HT1080 (cell line): Measurements from ENCODE around the gene DNAJB4. TPM values are rescaled to one million over a fixed set of nuclear protein-coding genes. Genes with fewer than 3 reads are reported as not detected.

Source experiments
- DNase-seq: peaks from one replicate; pipeline ENCODE4 v3.0.0-alpha.2; 2015; ENCODE audit warnings: low read depth
- total RNA-seq: library from RNA; depleted of rRNA; stranded (reverse); fragments of >200 nt; shearing (Covaris generic); gene quantifications from 2 replicates; pipeline ENCODE4 v1.2.3, GENCODE V29; 2014

Gene DNAJB4
- total RNA-seq, 1 experiment from 2014 or later: 11.2 TPM

DNA sequence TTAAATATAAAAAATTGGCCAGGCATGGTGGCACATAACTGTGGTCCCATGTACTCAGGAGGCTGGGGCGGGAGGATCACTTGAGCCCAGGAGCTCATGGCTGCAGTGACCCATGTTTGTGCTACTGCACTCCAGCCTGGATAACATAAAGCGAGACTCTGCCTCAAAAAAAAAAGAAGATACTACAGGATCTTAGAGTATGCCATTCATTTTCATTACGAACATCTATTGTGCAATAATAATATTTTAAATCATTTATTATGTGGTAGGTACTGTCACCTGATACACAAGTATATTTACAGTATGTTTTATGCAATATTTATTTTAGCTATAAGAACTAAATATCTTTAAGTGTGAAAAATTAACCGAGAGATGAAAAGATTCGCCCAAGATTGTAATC, 31.7 kb downstream of the DNAJB4 start:
- DNase-seq: no peak

DNA sequence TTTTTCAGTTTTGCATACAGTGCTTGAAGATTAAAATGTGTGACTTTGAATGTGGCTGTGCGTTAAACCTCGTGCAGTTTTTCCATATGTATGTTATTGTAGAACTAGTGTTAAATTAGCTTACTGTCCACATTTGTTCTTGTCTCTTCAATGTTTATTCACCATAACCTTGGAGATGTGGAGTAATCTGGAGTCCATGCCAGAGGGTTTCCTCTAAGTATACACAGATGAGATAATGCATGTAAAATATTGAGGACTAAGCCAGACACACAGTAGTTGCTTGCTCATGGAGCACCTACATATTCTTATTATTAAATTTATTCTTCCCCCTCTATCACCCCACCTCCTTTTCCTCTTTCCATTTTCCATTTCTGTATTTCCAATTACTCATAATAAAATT, 33.3 kb downstream of the DNAJB4 start:
- no peak for DNase-seq

DNA sequence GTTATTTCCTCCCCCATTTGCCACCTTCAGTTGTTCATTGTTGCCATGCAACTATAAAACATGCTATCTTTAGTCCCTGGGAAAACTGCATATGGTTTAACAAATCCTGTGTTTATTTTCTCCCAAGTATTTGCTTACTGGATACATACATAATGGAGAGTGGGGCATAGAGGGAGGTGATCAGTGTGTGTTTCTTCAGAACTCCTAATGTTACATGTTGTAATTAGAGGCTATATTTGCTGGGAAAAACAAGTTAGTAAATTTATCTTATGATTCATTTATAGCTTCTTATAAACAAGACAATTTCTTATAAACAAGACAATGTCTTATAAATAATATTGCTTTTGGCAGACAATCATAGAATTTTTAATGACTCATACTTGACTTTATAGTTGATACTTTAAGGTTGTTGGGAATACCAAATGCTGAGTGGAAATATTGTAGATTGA, 33.8 kb downstream of the DNAJB4 start:
- DNase-seq: no peak

DNA sequence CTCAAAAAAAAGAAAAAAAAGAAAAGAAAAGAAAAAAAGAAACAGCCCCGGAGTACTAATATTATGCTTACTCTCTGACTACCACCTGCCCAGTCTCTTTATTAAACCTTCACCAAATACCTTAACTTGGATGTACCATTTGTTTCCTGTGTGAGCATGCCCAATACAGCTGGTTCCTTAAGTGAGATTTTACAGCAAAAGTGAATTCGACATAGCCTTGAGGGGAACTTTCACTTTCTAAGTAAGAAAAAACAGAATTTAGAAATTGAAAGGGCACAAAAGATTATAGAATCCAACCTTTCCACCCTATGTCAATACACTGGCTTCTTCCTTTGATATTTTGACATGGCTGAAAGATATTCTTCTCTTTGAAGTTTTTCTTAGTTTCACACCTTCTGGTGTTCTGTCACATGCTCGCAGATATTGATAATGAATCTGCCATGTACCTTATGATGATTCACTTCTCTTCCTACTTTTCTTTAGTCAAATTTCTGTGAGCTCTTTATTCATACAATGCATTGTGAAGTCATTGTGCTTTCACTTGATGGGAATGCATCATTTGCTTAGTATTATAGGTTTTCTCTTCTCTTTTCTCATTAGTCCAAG, 35.8 kb downstream of the DNAJB4 start:
- no peak for DNase-seq

DNA sequence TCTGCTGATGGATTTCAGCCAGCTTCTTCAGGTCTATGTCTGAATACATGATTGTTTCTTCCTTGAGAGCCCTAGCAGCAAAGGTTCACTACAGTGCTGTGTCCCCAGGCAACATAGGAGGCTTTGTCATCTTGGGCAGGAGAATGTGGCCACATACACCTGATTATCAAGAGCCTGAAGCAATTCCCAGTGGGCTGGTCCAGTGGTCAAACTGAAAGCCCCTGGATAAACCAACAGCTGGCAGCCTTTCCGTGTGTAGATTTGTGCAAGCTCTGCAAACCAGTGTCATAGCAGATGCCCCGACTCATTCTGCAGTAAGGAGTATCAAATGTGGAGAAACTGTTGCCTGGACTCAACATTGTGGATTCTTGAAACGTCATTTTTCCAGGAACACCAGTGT, 38.7 kb downstream of the DNAJB4 start:
- no peak for DNase-seq

DNA sequence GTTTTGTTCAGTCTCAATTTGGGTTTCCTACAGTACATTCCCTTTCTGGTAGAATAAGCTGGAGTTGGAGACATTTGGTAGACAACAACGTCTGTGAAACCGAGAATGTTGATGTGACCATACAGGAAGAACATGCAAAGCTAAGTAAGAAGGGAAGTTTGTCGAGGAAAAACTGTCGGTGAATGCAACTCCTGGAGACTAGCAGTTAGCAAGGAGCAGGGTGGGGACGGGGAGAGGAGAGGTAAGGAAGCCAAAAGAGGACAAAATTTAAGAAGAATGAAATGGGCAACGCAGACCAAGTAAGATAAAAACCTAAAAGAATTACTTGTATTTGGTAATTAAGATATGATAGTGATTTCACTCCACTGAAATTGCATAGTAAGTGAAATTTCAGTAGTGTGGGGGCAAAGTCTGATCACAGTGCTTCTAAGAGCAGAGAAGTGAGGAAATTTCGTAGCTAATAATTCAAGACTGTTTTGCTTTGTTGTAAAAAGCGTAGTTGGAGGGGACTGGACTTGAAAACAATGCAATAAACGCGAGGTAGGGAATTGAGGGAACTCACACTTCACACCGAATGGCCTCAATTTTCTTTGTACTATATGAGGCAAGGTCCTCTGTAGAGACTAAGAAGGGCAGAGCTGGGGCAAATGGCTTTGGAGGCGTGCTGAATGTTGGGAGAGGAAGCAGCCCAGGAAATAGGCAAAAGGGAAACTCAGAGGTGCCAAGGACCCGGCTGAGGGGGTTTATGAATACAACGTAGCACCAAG, 40.2 kb downstream of the DNAJB4 start:
- DNase-seq: no peak

DNA sequence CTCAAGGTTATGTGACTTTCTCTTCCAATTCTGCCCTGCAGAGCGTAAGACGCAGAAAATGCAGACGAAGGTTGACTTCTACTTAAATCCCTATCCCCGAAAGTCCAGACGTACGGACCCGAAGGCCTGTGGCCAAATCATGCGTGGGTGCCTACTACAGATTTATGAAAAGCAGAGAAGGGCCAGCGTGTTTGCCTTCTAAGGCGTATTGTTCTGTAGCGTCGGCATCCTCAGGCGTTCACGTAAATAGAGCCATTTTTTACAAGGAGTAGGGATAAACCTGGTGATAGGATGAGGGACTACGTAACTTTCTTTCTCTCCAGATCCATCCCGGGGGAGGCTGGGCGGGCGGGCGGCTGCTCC, 40.8 kb downstream of the DNAJB4 start:
- no peak for DNase-seq

DNA sequence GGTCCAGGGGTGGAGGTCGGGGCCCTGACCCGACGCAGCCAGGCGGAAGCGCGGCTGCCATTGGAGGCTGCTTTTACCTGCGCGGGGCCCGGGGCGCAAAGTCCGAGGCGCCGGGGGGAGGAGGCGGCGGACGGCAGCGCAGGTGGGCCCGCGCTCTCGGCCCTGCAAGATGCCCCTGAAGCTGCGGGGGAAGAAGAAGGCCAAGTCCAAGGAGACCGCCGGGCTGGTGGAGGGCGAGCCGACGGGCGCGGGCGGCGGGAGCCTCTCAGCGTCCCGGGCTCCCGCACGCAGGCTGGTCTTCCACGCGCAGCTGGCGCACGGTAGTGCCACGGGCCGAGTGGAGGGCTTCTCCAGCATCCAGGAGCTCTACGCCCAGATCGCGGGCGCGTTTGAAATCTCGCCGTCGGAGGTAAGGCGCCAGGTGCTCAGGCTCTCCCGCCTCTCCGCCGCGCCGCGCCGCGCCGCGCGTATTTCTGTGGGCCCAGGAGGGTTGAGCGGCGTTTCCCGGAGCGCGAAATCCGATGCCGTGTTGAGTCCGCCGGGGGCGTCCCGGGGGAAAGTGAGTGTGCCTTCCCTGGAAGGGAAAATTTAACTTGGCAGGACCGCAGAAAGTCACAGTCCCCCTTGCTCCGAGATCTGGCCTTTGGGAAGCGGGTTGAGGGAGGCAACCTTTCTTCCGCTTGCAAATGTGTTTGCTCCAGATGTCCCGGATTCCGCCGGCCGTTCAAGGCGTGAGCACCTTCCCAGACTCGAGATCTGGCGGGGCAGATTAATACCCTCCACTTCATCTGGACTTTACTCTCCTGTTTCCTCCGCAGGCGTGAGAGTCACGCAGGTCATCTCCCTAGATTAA, 41.4 kb downstream of the DNAJB4 start, which contains the start of gene GIPC2:
TSS of gene GIPC2 (plus strand) at position 41 of the 853 bp plus-strand sequence. CDS start at position 170, 129 bp downstream.
- DNase-seq: no peak

DNA sequence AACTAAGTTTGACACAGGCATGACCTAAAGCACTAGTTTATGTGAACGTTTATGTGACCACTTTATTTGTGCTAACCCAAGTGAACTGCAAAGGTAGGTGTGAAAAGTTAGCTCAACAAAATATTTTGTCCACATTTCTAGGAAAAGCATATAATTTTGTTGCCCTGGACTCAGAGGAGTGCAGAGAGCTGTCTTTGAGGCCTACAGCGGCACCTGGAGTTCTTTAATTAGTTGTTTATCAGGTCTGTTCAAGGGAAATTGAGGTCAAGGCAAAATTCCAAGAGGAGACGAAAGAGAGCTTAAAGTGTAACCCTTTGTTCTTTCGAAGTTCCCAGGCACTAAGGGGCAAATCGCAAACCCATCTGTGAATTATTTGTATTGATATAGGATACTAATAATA, 42.4 kb downstream of the DNAJB4 start:
- DNase-seq: no peak

DNA sequence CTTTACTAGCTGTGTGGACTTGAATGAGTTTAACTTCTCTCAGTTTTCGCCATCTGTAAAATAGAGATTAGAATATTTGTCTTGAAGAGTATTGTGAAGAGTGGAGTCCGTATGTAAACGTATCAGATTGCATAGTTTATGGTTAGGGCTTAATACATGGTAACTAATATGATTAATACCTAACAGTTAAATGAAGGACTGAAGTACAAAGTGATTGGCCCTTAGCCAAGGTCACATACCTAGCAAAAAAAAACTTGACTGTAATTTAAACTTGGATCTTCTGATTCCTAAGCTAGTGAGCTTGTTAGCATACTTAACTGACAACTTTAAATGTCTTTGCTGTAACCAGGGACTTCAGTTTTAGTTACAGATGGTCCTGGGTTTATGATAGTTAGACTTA, 42.9 kb downstream of the DNAJB4 start:
- DNase-seq: no peak

DNA sequence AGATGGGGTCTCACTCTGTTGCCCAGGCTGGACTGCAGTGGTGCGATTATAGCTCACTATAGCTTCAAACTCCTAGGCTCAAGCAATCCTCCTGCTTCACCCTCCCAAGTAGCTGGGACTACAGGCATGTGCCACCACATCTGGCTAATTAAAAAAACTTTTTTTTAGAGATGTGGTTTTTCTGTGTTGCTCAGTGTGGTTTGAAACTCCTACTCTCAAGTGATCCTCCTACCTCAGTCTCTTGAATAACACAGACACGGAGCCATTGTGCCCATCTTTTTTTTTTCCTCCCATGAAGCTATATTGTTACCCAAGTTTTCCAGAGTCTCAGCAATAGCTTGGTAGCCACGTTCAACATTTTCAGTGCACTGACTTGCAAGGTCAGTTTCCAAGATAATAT, 43.7 kb downstream of the DNAJB4 start:
- no peak for DNase-seq

DNA sequence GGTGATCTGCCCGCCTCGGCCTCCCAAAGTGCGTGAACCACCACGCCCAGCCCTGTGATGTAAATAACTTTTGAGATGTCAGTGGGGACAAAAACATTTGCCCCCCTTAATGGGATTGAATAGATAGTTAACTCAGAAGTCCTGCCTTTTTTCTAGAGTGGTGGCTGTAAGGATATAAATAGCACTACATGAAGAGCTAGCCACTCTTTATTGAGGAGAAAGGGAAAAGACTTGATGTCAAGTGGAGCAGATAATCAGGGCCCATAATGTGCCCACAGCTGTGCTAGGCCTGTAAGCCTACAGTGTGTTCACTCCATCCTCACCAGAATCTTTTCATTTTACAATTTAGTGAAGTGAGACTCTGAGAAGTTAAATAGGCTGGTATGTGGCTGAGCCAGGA, 44.7 kb downstream of the DNAJB4 start:
- no peak for DNase-seq

DNA sequence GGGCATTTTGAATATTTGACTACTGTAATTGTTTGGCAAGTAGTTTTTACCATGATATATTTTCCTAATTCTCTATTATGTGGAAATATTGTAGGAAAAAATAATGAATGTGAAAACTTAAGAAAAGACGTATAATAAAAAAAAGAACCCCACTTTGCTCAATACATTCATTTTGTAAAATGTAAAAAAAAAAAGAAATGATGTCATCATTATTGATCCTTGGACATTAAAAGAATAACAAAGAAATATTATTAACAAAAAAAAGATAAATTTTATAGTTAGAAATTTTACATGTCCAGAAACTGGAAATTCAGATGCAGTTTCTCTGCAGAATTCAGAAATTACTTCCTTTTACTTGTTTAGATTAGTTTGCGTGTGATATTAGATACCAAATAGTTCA, 46.3 kb downstream of the DNAJB4 start:
- DNase-seq: no peak

DNA sequence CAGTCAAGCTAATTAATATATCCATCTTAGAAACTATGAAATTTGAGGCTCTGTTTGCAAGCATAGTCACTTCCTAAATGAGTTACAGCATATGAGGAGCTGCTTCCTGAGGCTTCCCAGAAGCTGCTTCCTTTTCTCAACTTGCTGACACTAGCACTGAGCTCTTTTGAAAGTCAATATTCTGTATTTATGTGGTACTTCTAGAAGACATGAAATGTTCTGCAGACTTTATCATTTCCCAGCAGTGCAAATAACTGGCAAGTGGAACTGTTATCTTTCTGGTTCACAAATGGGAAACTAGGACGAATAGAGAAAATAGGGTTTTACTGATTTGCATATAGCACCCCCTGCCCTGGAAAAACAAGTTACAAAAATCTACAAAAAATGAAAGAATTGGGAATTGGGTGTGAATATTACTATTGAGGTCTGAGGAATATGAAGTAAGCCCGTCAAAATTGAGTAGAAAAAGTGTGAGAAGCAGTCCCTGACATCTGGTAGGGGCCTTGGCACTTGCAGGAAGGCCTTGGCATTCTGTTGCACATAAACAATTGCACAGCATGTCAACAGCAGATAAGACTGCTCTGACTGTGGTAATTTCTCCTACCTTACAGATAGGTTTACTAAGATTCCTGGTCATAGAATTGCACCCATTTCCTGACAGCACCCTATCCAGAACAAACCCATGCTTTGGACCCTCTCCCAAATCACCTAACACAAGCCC, 48.1 kb downstream of the DNAJB4 start:
- DNase-seq: no peak

DNA sequence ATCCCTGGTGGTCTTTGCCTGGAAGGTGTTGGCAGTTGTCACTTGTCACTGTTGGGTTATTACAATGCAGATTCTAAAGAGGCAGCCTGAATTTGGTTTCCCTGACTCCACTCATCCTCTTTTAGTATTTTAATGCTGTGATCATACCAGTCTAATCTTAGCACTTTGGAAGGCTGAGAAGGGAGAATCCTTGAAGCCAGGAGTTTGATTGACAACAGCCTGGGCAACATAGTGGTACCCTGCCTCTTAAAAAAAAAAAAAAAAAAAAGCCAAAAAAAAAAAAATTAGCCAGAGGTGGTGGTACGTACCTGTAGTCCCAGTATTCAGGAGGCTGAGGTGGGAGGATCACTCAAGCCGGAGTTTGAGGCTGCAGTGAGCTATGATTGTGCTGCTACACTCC, 48.8 kb downstream of the DNAJB4 start:
- no peak for DNase-seq

DNA sequence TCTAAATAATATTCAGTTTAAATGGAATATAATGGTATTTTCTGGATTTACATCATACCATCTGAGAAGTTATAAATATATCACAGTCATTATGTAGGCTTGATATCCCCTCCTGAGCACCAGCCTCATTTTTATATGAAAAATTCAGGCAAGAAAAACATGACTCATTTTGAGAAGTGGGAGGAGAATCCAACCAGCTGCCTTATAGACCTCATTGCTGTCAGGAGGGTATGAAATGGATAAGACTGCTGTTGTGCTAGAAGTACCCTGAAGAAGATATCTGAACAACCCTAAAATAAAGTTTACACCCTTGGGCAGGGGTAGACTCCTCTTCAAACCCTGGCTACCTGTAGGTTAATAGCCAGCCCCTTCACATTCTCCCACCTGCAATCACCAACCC, 49.8 kb downstream of the DNAJB4 start:
- no peak for DNase-seq

DNA sequence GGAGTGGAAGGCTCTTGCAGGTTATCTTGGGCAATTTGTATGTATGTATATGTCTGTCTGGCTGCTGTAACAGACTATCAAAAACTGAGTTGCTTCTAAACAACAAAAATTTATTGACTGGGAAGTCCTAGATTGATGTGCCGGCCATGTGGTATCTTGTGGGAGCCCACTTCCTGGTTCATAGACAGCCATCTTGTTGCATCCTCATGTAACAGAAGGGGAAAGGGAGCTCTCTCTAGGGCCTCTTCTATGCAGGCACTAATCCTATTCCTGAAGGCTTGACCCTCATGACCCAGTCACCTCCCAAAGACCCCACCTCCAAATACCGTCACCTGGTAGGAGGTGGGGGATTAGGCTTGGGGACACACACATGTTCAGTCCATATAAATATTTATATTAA, 50.2 kb downstream of the DNAJB4 start:
- no peak for DNase-seq

DNA sequence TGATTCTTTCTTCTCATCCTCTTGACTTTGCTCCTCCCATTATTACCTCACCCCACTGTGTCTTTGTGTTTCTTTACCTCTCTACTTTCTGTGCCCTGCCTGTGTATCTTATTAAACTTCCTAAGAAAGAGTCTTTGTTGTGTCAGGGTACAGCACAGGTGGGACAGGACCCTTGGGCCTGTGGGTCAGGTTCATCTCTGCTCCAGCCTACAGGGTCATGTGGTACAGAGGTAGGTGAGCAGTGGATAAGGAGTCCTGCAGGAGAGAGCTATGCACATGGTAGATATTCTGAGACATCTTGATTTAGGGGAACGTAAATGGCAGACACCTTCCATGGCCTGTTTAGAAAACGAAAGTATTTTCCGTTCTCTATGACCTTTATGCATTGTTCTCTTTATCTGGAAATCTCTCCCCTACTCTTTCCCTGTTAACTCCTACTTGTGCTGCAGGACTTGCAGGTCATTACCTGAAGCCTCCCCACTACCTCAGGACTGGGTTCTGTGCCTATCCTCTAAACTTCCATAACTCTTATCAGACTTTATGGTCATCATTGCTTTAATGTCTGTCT, 50.9 kb downstream of the DNAJB4 start:
- DNase-seq: no peak

DNA sequence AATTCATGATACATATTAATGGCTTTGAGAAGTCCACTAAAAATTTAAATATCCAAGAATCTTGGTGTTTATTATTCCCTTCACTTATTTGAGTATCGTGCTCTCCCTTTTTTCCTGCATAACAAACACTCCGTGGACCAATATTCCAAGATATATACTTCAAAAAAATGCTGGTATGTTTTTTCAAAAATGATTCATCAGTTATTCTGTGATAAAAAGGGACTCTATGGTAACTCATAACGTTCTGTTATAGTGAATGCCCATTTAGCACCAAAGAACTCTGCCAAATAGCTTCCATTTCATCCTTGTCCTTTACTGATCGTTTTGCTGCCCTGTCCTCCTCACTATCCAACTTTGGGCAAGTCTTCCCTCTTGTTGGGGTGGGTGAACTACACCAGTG, 53.9 kb downstream of the DNAJB4 start:
- DNase-seq: no peak

DNA sequence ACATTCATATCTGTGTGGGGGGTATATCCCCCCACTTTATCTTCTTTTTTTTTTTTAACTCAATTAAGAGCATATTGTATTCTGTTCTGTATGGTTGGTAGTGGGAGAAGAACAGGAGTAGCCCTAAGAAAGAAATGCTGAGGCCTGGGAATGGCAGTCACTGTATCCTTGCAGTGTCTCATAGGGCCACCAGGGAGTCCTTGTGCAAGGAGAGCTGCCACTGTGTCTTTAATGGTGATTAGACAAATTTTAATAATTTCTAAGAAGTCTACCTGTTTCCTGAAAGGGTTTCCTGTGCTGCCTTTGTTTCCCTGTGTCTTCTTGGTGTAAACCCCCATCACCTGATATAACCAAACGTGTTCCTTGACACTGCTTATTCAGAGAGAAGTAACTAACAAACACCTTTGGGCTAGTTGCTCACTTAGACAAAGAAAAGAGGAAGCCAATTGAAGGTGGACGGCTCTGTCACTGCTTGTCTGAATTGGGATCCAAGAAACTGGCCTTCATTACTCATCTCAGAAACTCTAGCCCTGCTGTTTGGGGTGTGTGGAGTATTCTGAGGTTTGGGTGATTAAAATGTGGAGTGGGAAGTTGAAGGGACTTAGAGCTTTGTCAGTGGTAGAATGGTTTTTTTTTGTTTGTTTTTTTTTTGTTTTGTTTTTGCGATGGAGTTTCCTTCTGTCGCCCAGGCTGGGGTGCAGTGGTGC, 56.3 kb downstream of the DNAJB4 start:
- DNase-seq: no peak
